GM12891 (cell line): ENCODE measurements around the gene FAM107A.
A peak's percentile ranks its signal among the peaks of the same experiment; 100 is the strongest.

Source experiments
- DNase-seq: peaks from one replicate; pipeline ENCODE4 v3.0.0; 2011; ENCODE audit warnings: low spot score; ENCODE audit not compliant: insufficient read length
- FAIRE-seq: peaks from 2 replicates; lab custom pipeline; 2011; peaks lifted over from hg19 to GRCh38; lab: Jason Lieb, UNC
- PAX5 ChIP-seq: IDR thresholded peaks from 2 replicates; pipeline ENCODE4 v1.6.1; 2011; ENCODE audit warnings: low read length, moderate library complexity, mild to moderate bottlenecking; ENCODE audit not compliant: insufficient read depth, severe bottlenecking
- POLR2A ChIP-seq: IDR thresholded peaks from 2 replicates; pipeline ENCODE4 v1.6.1; 2011; ENCODE audit warnings: low read depth, low read length, control low read depth
- POLR2AphosphoS5 ChIP-seq: IDR thresholded peaks from 2 replicates; pipeline ENCODE4 v1.6.1; 2011; ENCODE audit warnings: low read depth, low read length, control low read depth
- POU2F2 ChIP-seq: IDR thresholded peaks from 2 replicates; pipeline ENCODE4 v1.6.1; 2011; ENCODE audit warnings: low read depth, mild to moderate bottlenecking, control low read depth, low read length, moderate library complexity
- SPI1 ChIP-seq: IDR thresholded peaks from 2 replicates; pipeline ENCODE4 v1.6.1; 2011; ENCODE audit warnings: low read depth, low read length, control low read depth
- TAF1 ChIP-seq: IDR thresholded peaks from 2 replicates; pipeline ENCODE4 v1.6.1; 2011; ENCODE audit warnings: low read depth, low read length, control low read depth

Gene FAM107A

GRCh38 chr3:58613236-58614132 is 36.3 kb upstream of the FAM107A start:
- FAIRE-seq (no peak), DNase-seq (no peak)

DNA sequence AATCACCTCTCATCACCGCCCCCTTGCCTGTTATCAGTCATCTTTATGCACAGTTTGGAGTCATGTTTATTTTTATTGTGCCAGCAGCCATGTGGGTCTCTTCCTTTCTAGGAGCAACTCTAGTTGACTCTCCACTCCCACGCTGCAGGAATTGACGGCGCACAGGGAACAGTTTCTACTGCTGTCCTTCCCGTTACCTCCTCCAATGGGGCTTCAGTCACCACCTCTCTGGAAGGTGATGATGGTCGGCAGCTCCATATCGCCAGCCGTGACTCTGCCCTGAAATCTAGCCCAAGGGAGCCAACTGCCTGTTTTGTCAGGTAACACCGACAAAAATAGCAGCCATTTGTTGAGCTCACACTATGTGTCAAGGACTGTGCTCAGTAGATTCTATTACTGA is 35.6 kb upstream of the FAM107A start:
- FAIRE-seq (no peak), DNase-seq (no peak)
- TF ChIP-seq POLR2A, result no peak
- TF ChIP-seq PAX5, result no peak
- no peak for TF ChIP-seq POLR2AphosphoS5
- no peak for TF ChIP-seq POU2F2
- TF ChIP-seq SPI1, result no peak
- TF ChIP-seq TAF1, result no peak

More at GRCh38 chr3:58613236-58614132, 36.3 kb upstream of the FAM107A start:
- TF ChIP-seq TAF1 (no peak), PAX5 (no peak), POLR2A (no peak), SPI1 (no peak), POLR2AphosphoS5 (no peak), POU2F2 (no peak)

DNA sequence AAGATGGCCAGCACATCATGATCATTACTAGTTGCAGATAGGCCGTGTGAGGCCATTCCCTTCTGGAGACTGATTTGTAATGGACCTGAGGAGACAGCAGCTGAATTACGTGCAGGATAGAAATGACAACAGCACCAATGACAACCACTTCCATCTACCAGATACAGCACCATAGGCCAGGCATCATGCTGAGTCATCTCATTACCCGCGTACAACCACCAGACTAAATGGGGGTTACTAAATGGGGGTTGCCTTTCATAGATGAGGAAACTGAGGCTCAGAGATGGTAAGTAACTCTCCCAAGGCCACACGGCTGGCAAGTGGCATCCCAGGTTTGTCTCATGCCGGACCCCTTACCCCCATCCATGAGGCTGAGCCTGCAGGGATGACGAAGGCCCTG is 32.8 kb upstream of the FAM107A start:
- DNase-seq, result no peak
- TF ChIP-seq TAF1 (no peak), POLR2AphosphoS5 (no peak), SPI1 (no peak), POU2F2 (no peak), PAX5 (no peak), POLR2A (no peak)
- FAIRE-seq, result peak; percentile 65

DNA sequence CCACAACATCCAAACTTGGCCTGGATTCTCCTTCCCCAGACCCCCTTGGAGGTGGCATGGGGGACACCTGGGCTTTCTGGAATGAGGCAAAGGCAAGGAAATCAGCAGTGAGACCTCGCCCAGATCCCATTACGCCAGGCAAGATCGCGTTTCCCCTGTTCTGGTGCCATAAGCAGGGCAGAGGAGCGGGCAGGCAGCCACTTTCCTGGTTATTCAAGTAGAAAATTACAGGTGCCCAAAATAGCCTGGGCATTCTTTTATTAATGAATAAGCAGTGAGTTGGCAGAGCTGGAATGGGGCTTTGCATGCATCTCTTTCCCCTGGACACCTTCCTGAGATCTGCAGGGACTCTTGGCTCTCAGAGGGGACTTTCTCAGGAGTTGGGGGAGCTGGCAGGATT is 31.5 kb upstream of the FAM107A start:
- no peak for TF ChIP-seq POLR2AphosphoS5
- TF ChIP-seq POLR2A, result no peak
- no peak for TF ChIP-seq PAX5
- TF ChIP-seq POU2F2, result no peak
- TF ChIP-seq TAF1, result no peak
- no peak for TF ChIP-seq SPI1
- DNase-seq (no peak), FAIRE-seq (no peak)

DNA sequence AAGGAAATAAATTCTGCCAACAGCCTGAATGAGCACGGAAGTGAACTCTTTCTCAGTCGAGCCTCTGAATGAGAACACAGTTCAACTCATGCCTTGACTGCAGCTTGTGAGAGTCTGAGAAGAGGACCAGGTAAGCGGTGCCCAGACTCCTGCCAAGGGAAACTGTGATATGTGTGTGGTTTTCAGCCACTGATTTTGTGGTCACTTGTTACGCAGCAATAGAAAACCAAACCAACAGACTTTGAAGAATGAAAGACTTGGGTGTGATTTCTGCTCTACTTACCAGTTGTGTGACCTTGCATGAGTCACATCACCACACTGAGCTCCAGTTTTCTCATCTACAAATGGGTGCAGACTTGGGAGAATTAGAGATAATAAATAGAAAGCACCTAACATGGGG is 30.6 kb upstream of the FAM107A start:
- no peak for FAIRE-seq
- TF ChIP-seq PAX5, result no peak
- TF ChIP-seq POLR2A, result no peak
- TF ChIP-seq TAF1, result no peak
- no peak for TF ChIP-seq POU2F2

DNA sequence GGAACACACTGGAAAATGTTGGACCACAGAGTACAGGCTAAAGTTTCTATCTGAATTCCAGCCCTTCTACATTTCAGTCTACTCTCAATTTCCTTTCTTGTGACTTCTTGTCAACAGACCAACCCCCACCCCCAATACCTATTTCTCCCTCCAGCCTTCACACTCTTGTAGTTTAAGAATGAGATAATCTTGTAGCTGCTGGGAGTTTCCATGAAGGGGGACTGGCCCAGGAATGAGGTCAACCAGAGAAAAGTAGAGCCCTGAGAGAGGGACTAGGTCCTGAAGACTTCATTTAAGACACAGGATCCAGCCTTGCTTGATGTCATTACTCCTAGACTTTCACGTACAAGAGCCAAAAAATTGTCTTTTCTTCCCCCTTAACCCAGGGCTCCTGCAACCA is 29.5 kb upstream of the FAM107A start:
- no peak for TF ChIP-seq POLR2A
- TF ChIP-seq SPI1, result no peak
- FAIRE-seq (no peak), DNase-seq (no peak)

More for the DNA sequence above, 30.6 kb upstream of the FAM107A start:
- no peak for DNase-seq

- no peak for TF ChIP-seq POLR2A
- TF ChIP-seq PAX5, result no peak
- no peak for TF ChIP-seq TAF1
- no peak for TF ChIP-seq SPI1
- no peak for TF ChIP-seq POU2F2
- TF ChIP-seq POLR2AphosphoS5, result no peak
- FAIRE-seq (no peak), DNase-seq (no peak)
Observed at GRCh38 chr3:58604031-58604430, 26.8 kb upstream of the FAM107A start.

DNA sequence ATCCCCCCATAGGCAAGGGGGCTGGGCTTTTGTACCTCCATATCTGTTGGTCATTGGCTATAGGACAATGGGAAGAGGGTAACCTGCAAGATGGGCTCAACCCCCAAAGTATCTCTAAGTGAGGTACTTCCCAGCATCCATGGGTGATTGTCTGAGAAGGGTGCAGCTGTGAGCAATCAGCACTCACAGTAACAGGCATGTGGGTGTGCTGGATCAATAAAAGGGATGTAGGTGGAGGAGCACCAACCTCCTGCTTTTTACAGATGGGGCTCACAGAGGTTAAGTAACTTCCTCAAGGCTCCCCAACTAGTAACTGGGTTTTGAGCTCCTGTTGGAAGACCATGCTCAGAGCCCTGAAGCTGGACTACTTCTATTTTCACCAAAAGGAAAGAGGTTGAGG is 26.4 kb upstream of the FAM107A start:
- DNase-seq, result no peak
- no peak for FAIRE-seq
- TF ChIP-seq TAF1 (no peak), PAX5 (no peak), POLR2A (no peak), POLR2AphosphoS5 (no peak), SPI1 (no peak), POU2F2 (no peak)

GRCh38 chr3:58597770-58598310 is 20.6 kb upstream of the FAM107A start:
- DNase-seq, result no peak
- TF ChIP-seq SPI1, result no peak
- no peak for FAIRE-seq
